GM21447 (cell line): ENCODE results near the gene CELSR3.

ENCODE experiments used
- ATAC-seq: cut with Tn5 transposase; IDR thresholded peaks from one replicate; pipeline ENCODE4 v1.9.1; 2021; ENCODE audit not compliant: unreplicated experiment

CELSR3 gene

GRCh38 chr3:48662753-48663488 lies at the start of gene CELSR3:
TSS of gene CELSR3 (minus strand) at chr3:48662886. CDS start at chr3:48662634, 252 bp downstream.
- no peak for ATAC-seq

- ATAC-seq: no peak
These were observed 49.0 kb upstream of the CELSR3 start for GRCh38 chr3:48711727-48712126.

- ATAC-seq: no peak
These were observed 46.4 kb upstream of the CELSR3 start for GRCh38 chr3:48709051-48709461.

- ATAC-seq: no peak
These were observed 45.8 kb upstream of the CELSR3 start for GRCh38 chr3:48708481-48708889.

GRCh38 chr3:48707157-48707556 lies 44.5 kb upstream of the CELSR3 start:
- no peak for ATAC-seq

- no peak for ATAC-seq
These were observed 39.7 kb upstream of the CELSR3 start for GRCh38 chr3:48702320-48702920.

- ATAC-seq: no peak
These were observed 38.2 kb upstream of the CELSR3 start for GRCh38 chr3:48700731-48701405.

- no peak for ATAC-seq
These were observed 36.2 kb upstream of the CELSR3 start for GRCh38 chr3:48698891-48699290.

GRCh38 chr3:48697952-48698351 lies 35.3 kb upstream of the CELSR3 start:
- no peak for ATAC-seq

- ATAC-seq: no peak
These were observed 33.9 kb upstream of the CELSR3 start for GRCh38 chr3:48696601-48697000.

GRCh38 chr3:48696156-48696555 lies 33.5 kb upstream of the CELSR3 start:
- ATAC-seq: no peak

GRCh38 chr3:48695393-48695753 lies 32.7 kb upstream of the CELSR3 start:
- no peak for ATAC-seq

GRCh38 chr3:48694610-48695392 lies 32.1 kb upstream of the CELSR3 start:
- no peak for ATAC-seq

GRCh38 chr3:48693826-48694225 lies 31.1 kb upstream of the CELSR3 start:
- ATAC-seq: no peak

GRCh38 chr3:48692551-48692950 lies 29.9 kb upstream of the CELSR3 start:
- no peak for ATAC-seq

- ATAC-seq: no peak
These were observed 28.3 kb upstream of the CELSR3 start for GRCh38 chr3:48690846-48691458.

GRCh38 chr3:48689384-48689783 lies 26.7 kb upstream of the CELSR3 start:
- ATAC-seq: no peak

GRCh38 chr3:48688737-48689075 lies 26.0 kb upstream of the CELSR3 start:
- no peak for ATAC-seq

- ATAC-seq: no peak
These were observed 25.5 kb upstream of the CELSR3 start for GRCh38 chr3:48688032-48688736.

- ATAC-seq: no peak
These were observed 24.6 kb upstream of the CELSR3 start for GRCh38 chr3:48687220-48687678.
